Upper lobe of left lung (tissue), 4 donors: ENCODE results near the gene RGS9.

Experiments
- EP300 ChIP-seq, 4 donors: sonication (generic); formaldehyde crosslinking; IDR thresholded peaks; one replicate each; pipeline ENCODE4 v1.5.1; 2017; ENCODE audit warnings: antibody characterized with exemption in 4 of 4, control low read depth in 2 of 4
- POLR2A ChIP-seq, 4 donors: fragments of 450-650 bp; IDR thresholded peaks; one replicate each; pipeline ENCODE4 v1.5.1; 2016 to 2017; ENCODE audit warnings: antibody characterized with exemption in 4 of 4, mild to moderate bottlenecking in 2 of 4
- POLR2AphosphoS5 ChIP-seq, 2 donors: sonication (generic); formaldehyde crosslinking; IDR thresholded peaks; one replicate each; pipeline ENCODE4 v1.5.1; 2017; ENCODE audit warnings: antibody characterized with exemption in 2 of 2
- TF ChIP-seq, protein P1 (sequence below), 6 experiments: fragments of 450-650 bp in 4 of 6; fragments of 200-600 bp in 2 of 6; sonication (generic) in 2 of 6; IDR thresholded peaks; one replicate each; pipeline ENCODE4 v1.5.1; 2016 to 2019; ENCODE audit warnings: antibody characterized with exemption in 6 of 6

DNA sequence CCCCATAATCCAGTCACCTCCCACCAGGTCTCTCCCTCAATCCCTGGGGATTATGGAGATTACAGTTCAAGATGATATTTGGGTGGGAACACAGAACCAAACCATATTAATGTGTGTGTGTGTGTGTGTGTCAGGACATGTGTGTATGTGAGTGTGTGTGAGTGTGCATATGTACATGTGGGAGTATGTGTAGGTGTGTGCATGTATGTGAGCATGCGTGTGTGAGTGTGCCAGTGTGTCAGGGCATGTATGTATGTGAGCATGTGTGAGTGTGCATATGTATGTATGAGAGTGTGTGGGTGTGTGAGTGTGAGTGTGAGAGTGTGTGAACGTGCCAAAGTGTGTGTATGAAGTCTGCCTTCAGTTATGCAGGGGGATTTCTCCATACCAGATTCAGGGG lies 37.8 kb downstream of the RGS9 start:
- TF ChIP-seq, protein P1, sequence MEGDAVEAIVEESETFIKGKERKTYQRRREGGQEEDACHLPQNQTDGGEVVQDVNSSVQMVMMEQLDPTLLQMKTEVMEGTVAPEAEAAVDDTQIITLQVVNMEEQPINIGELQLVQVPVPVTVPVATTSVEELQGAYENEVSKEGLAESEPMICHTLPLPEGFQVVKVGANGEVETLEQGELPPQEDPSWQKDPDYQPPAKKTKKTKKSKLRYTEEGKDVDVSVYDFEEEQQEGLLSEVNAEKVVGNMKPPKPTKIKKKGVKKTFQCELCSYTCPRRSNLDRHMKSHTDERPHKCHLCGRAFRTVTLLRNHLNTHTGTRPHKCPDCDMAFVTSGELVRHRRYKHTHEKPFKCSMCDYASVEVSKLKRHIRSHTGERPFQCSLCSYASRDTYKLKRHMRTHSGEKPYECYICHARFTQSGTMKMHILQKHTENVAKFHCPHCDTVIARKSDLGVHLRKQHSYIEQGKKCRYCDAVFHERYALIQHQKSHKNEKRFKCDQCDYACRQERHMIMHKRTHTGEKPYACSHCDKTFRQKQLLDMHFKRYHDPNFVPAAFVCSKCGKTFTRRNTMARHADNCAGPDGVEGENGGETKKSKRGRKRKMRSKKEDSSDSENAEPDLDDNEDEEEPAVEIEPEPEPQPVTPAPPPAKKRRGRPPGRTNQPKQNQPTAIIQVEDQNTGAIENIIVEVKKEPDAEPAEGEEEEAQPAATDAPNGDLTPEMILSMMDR (IDR thresholded peaks at IDR 0.05), result no peak
- TF ChIP-seq POLR2AphosphoS5 (IDR thresholded peaks at IDR 0.05) (no peak), POLR2A (IDR thresholded peaks at IDR 0.05) (no peak), EP300 (IDR thresholded peaks at IDR 0.05) (no peak)
